Measurements from ENCODE around the gene CD44.

Gene CD44

GRCh38 chr11:35241083-35241482 is 102.1 kb downstream of the CD44 start:
- no peak for DNase-seq

GRCh38 chr11:35241531-35241930 is 102.6 kb downstream of the CD44 start:
- DNase-seq: no peak

GRCh38 chr11:35242412-35243242 is 103.7 kb downstream of the CD44 start:
- DNase-seq: no peak

- no peak for DNase-seq
These were observed 104.8 kb downstream of the CD44 start for GRCh38 chr11:35243774-35244173.

DNA sequence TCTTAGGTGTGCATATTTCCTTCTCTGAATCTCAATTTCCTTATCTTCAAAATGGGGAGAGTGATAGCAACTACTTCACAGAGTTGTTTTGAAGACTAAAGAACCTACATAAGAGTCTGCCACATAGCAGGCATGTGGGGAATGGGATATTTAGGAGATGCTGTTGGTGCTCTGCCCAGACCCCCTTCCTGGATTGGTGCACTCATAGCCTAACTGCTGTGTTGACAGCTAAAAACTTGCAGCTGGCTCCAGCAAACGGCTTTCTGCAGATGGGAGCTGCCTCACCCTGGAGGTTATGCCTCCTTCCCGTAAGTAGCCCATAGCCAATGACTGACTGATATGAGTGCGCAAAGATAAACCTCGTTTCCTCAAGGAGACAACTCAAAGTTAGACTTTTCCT is 106.1 kb downstream of the CD44 start:
- DNase-seq: no peak

DNA sequence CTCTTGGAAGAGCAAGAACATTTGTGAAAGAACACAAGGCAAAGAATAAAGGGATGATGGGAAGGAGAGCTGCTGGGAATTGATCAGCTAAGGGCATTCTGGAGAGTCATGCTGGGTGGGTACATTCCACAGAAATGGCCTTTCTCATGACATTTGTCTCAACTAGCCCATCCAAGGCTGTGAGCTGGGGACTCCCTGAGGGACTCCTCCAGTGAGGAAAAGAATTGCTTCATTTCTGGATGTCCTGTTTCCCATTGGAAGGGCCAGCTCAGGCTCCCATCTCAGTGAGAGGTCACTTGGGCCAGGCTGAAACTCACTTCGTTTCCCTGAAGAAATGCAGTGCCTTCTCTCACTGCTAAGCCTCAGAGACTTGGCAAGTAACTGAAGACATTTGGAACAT is 106.8 kb downstream of the CD44 start:
- DNase-seq: no peak

GRCh38 chr11:35246745-35247144 is 107.8 kb downstream of the CD44 start:
- no peak for DNase-seq

GRCh38 chr11:35247428-35247827 is 108.5 kb downstream of the CD44 start:
- peak; percentile 18 to 41 for DNase-seq

- DNase-seq: no peak
These were observed 108.9 kb downstream of the CD44 start for GRCh38 chr11:35247863-35248262.

DNA sequence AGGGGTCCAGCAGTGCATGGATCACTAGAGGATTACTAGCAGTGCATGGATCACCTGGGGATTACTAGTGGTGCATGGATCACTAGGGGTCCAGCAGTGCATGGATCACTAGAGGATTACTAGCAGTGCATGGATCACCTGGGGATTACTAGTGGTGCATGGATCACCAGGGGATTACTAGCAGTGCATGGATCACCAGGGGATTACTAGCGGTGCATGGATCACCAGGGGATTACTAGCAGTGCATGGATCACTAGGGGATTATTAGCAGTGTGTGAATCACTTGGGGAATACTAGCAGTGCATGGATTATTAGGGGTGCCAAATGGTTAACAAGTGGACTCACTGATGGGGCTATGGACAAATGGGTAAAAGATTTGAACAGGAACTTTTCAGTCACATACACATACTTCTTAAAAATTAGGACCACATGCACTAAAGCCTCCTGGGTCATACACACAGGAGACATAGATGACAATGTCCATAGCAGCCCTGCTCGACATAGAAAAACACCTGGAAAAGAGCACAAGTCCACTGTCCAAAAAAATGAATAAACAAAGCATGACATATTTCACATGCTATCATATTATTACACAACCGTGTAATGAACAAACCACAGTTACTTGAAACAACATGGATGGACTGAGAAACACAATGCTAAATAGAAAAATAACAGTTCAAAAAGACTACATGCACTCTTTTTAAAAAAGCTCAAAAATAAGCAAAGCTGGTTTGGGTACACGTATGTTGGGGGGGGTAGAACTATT is 109.8 kb downstream of the CD44 start:
- DNase-seq: no peak

GRCh38 chr11:35250192-35250591 is 111.2 kb downstream of the CD44 start:
- DNase-seq: no peak

GRCh38 chr11:35250621-35251020 is 111.7 kb downstream of the CD44 start:
- no peak for DNase-seq

DNA sequence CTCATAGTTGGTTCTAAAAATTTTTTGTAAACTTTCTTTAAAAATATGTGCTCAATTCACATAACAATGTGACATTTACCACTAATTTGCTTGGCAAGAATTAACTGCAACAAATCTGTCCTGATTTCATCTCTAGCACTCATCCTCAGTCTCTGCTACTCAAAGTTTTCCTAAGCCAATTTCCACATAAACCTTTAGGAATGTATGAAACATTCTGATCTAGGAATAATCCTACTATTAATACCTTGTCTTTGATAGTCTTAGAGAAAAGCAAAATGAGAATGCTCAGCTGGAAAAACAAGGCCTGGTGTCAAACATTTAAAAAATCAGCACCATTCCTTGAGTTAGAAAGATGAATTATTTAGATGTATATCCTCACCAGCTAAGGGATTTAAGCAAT is 114.3 kb downstream of the CD44 start:
- no peak for DNase-seq

GRCh38 chr11:35255514-35255913 is 116.5 kb downstream of the CD44 start:
- DNase-seq: no peak

DNA sequence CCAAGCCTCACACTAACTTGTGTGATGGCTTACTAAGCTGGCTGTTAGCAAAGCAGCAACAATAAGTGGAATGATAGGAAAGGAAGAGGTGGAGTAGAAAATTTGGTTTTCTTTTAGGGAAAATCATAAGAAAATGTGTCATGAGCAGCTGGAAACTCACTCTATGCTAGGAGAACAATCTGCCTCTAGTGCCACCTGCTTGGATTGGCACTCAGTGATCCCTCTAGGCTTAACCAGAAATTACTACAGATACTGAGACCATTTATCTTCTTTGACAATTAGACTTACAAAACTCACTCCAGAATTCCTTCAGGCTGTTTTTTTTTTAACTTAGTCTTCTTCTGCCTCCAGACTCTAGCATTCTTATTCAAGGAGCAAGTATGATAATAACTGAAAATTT is 117.3 kb downstream of the CD44 start:
- DNase-seq: no peak

GRCh38 chr11:35257281-35257680 is 118.3 kb downstream of the CD44 start:
- DNase-seq: no peak

DNA sequence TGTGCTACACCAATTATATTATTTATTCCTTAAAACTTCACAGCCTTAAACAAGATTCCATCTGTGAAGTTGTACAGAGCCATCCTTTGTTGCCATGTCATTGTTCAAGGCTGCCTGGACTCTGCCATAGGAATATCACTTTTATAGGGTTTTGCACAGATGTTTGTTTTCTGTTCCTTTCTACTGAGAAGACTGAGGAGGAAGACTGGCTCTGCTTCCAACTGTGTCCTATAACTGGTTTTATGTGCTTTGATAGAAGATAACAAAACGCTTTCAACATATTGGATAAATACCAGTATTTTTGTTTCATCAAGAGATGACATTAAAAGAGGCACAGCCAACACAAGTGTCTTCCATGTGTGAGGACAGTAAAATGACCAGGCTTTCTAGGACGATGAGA is 120.6 kb downstream of the CD44 start:
- DNase-seq: no peak

DNA sequence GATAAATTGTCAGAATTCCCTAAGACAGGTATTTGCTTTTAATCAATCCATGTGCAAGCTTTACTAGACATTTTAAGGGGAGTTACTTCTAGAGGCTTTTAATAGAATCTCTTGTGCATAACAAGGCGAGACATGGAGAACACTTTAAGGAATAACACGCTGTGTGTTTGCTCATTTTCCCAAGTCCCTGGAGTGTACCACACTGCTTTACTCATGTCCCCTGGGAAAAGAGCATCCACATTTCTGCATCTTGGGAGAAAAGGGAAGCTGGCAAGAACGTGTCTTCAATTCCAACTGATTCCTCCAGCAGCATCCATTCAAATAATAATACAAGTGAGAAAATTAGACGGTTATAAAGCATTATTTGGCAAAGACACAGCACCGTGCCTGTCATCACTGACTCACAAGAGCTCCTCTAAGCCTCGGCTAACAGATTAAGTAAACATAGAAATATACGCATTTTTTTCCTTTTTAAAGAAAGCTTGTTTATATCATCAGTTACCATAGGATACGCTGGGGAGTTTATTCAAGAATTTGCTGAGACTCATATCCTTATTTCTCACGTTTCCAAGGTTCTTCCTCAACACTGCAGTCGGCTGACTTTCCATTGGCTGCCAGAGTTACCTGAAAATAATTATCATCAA is 121.5 kb downstream of the CD44 start:
- no peak for DNase-seq

DNA sequence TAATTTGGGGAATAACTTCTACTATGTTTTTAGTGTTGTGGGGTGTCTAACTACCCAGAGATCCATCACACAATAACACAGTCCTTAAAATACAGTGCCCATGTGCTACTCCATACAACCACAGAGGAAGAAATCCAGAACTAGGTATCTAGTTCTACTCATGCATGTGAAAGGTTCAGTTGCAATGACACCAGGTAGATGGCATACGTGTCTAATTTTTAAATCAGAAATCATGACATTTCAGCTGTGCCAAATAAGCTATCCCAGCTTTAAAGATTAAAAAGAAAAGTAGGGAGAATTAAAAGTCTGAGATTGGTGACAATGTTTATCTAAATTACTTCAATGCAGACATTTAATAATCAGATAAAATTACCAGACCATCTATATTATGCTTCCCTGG is 122.2 kb downstream of the CD44 start:
- no peak for DNase-seq

DNA sequence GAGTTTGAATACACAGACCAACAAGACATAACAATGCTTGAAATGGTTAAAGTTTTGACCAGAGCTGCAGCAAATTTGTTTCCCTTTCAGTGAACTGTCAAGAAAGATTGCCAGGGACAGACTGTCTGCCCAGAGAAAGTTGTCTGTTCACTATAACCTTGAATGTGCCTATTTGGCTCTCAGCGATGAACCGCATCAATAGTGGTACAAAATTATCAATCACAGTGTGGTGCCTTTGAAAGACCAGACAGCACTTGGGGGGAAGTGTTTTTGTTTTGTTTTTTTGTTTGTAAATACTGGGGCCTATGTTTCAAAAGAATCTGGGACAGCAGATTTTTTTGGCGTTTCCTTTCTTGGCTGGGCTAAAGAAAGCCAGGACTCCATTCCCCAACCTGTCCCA is 123.1 kb downstream of the CD44 start:
- DNase-seq: no peak

DNA sequence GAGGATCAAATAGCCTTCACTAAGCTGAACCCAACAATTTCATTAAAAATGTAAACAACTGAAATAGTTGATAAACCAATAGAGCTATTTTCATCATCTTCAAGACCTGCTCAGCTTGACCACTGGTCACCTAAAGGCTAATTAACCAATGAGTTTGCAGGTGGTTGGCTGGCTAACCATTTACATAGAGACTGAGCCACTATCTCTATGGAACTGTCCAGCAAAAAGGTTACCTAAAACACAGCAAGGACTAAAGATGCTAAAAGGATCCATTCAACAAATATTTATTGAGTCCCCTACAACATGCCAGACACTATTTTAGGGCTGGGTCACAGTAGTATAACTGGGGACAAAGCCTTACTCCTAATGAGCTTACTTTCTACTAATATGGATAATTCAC is 123.8 kb downstream of the CD44 start:
- DNase-seq: no peak

- DNase-seq: no peak
These were observed 126.9 kb downstream of the CD44 start for GRCh38 chr11:35265755-35266454.

DNA sequence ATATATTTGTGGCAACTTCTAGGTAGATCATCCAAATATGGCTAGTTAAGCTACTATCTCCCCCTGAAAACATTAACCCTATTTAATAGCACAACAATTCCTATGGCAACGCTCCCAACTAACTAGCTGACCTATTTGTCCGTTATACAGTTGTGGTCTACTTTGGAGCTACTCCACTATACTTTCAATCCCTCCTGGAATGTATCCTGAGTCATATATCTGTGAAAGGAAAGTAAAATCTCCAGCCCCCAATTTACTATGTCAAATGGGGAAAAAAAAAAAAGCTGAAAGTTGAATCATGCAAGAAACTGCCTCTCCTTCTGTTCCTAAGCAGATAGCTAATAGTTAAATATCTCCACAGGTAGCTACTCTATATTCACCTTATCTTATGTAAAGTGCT is 128.5 kb downstream of the CD44 start:
- DNase-seq: no peak

Measured in stimulated activated CD4-positive, alpha-beta T cell treated with anti-CD3 and anti-CD28 coated beads, Interleukin-2, amount 100 ng/mL, for 24 hours (primary cell).